ENCODE data around the gene XPO5. TPM values are rescaled to one million over a fixed set of nuclear protein-coding genes. Genes with fewer than 3 reads are reported as not detected.
A peak's percentile ranks its signal among the peaks of the same experiment; 100 is the strongest.

XPO5 gene
- polyA plus RNA-seq, 1 donor from 2014 or later = 28.5 TPM

DNA sequence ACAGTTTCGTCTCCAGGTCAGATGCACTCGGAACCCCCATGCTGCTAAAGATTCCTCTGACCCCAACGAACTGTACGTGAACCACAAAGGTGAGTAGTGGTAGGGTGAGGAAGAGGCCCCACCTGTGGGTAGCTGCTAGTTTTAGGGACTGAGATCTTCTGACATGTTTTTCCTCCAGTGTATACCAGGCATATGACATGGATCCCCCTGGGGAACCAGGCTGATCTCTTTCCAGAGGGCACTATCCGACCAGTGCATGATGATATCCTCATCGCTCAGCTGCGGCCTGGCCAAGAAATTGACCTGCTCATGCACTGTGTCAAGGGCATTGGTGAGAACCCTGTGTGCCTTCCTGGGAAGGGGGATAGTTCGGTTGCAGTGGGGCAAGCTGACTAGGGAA lies 55.7 kb downstream of the XPO5 start:
- Histone ChIP-seq H3F3A (ENCODE audit: insufficient read depth, low read length, poor library complexity, severe bottlenecking) (no peaks in the 10 kb centered on the region), H4K20me1 (ENCODE audit: insufficient read depth) (no peaks in the 10 kb centered on the region), H3K9ac (ENCODE audit: low read length) (no peak overlapping the region), H3K79me2 (replicated peaks; ENCODE audit: insufficient read depth, low read length) (peaks cover 34% of the 10 kb centered on the region), H2AFZ (ENCODE audit: low read depth, low read length) (no peak overlapping the region), H3K36me3 (ENCODE audit: insufficient read depth, low read length) (no peaks in the 10 kb centered on the region), H3K4me2 (ENCODE audit: low read length) (no peak overlapping the region), H3K27ac (ENCODE audit: low read length) (no peak overlapping the region), H3K9me2 (ENCODE audit: insufficient read depth, low read length) (no peaks in the 10 kb centered on the region), H3K9me3 (ENCODE audit: low read length) (no peaks in the 10 kb centered on the region), H3K4me3 (ENCODE audit: low read length) (no peak overlapping the region), H3K27me3 (ENCODE audit: insufficient read depth, low read depth, low read length) (no peaks in the 10 kb centered on the region)
- TF ChIP-seq EZH2 (IDR thresholded peaks at IDR 0.05; ENCODE audit: borderline replicate concordance, insufficient read depth, low read length, poor library complexity, severe bottlenecking) = no peak
- no peak for TF ChIP-seq POLR2AphosphoS5 (IDR thresholded peaks at IDR 0.05)
- no peak for TF ChIP-seq TAF1 (IDR thresholded peaks at IDR 0.05; ENCODE audit: low read depth)
- no peak for TF ChIP-seq MXI1 (conservative IDR thresholded peaks at IDR 0.05; ENCODE audit: poor library complexity, severe bottlenecking)
- no peak for TF ChIP-seq RAD21 (conservative IDR thresholded peaks at IDR 0.05)
- no peak for TF ChIP-seq EP300 (conservative IDR thresholded peaks at IDR 0.05; ENCODE audit: poor library complexity, severe bottlenecking)
- TF ChIP-seq, protein P1, sequence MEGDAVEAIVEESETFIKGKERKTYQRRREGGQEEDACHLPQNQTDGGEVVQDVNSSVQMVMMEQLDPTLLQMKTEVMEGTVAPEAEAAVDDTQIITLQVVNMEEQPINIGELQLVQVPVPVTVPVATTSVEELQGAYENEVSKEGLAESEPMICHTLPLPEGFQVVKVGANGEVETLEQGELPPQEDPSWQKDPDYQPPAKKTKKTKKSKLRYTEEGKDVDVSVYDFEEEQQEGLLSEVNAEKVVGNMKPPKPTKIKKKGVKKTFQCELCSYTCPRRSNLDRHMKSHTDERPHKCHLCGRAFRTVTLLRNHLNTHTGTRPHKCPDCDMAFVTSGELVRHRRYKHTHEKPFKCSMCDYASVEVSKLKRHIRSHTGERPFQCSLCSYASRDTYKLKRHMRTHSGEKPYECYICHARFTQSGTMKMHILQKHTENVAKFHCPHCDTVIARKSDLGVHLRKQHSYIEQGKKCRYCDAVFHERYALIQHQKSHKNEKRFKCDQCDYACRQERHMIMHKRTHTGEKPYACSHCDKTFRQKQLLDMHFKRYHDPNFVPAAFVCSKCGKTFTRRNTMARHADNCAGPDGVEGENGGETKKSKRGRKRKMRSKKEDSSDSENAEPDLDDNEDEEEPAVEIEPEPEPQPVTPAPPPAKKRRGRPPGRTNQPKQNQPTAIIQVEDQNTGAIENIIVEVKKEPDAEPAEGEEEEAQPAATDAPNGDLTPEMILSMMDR (IDR thresholded peaks at IDR 0.05; ENCODE audit: poor library complexity, severe bottlenecking) = no peak
- no peak for TF ChIP-seq SMC3 (conservative IDR thresholded peaks at IDR 0.05; ENCODE audit: poor library complexity)
- TF ChIP-seq, protein P2, sequence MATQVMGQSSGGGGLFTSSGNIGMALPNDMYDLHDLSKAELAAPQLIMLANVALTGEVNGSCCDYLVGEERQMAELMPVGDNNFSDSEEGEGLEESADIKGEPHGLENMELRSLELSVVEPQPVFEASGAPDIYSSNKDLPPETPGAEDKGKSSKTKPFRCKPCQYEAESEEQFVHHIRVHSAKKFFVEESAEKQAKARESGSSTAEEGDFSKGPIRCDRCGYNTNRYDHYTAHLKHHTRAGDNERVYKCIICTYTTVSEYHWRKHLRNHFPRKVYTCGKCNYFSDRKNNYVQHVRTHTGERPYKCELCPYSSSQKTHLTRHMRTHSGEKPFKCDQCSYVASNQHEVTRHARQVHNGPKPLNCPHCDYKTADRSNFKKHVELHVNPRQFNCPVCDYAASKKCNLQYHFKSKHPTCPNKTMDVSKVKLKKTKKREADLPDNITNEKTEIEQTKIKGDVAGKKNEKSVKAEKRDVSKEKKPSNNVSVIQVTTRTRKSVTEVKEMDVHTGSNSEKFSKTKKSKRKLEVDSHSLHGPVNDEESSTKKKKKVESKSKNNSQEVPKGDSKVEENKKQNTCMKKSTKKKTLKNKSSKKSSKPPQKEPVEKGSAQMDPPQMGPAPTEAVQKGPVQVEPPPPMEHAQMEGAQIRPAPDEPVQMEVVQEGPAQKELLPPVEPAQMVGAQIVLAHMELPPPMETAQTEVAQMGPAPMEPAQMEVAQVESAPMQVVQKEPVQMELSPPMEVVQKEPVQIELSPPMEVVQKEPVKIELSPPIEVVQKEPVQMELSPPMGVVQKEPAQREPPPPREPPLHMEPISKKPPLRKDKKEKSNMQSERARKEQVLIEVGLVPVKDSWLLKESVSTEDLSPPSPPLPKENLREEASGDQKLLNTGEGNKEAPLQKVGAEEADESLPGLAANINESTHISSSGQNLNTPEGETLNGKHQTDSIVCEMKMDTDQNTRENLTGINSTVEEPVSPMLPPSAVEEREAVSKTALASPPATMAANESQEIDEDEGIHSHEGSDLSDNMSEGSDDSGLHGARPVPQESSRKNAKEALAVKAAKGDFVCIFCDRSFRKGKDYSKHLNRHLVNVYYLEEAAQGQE (IDR thresholded peaks at IDR 0.05; ENCODE audit: borderline replicate concordance) = no peak

DNA sequence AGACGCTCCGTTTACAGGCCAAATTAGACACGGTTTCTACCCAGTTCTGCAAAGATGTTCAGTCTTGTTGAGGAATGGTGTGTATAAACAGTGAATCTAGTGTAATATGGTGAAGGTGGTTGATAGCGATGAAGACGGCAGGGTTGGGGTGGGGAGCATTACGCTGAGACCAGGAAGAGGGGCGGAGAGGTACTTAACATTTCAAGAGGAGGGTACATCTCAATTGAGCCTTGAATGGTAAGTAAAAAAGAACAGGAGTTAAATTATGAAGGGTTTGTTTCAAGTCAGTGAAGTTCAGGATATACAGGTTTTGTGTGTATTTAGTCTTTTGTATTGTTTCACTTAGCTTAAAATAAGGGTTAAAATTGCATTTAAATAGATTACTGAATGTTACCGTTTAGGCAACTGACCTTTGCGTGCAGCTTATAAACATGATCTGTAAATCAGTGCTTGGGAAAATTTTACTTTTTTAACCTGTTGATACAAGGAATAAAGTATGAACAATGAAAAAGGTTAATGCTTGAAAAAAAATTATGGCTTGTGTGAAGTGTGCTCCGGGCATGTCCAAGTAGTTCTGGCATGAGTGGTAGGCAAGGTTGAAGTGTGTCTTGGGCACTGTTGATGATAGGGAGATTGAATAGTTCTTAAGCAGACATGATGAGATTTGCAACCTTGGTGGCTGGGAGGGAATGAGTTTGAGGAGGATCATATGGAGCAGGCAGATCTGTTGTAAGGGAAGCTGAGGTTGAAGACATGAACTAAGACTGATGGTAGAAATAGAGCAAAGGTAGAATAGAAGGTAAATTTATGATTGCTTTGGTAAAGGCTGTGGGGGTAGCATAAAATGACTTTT lies 58.1 kb downstream of the XPO5 start:
- Histone ChIP-seq H3K79me2 (replicated peaks; ENCODE audit: insufficient read depth, low read length) (peaks cover 44% of the 10 kb centered on the region), H3K4me3 (ENCODE audit: low read length) (peak overlapping the region; percentile 99), H4K20me1 (ENCODE audit: insufficient read depth) (no peaks in the 10 kb centered on the region), H3K27ac (ENCODE audit: low read length) (peak overlapping the region; percentile 95), H3K27me3 (ENCODE audit: insufficient read depth, low read depth, low read length) (no peaks in the 10 kb centered on the region), H3K9me2 (ENCODE audit: insufficient read depth, low read length) (no peaks in the 10 kb centered on the region), H3F3A (ENCODE audit: insufficient read depth, low read length, poor library complexity, severe bottlenecking) (no peaks in the 10 kb centered on the region), H3K36me3 (ENCODE audit: insufficient read depth, low read length) (no peaks in the 10 kb centered on the region), H3K9ac (ENCODE audit: low read length) (peak overlapping the region; percentile 99), H3K4me2 (ENCODE audit: low read length) (peak overlapping the region; percentile 87), H3K9me3 (ENCODE audit: low read length) (no peaks in the 10 kb centered on the region), H2AFZ (ENCODE audit: low read depth, low read length) (peak overlapping the region; percentile 47)
- TF ChIP-seq POLR2AphosphoS5 (IDR thresholded peaks at IDR 0.05) (no peak), EZH2 (IDR thresholded peaks at IDR 0.05; ENCODE audit: borderline replicate concordance, insufficient read depth, low read length, poor library complexity, severe bottlenecking) (no peak), RAD21 (conservative IDR thresholded peaks at IDR 0.05) (no peak), MXI1 (conservative IDR thresholded peaks at IDR 0.05; ENCODE audit: poor library complexity, severe bottlenecking) (no peak), SMC3 (conservative IDR thresholded peaks at IDR 0.05; ENCODE audit: poor library complexity) (no peak), TAF1 (IDR thresholded peaks at IDR 0.05; ENCODE audit: low read depth) (no peak), EP300 (conservative IDR thresholded peaks at IDR 0.05; ENCODE audit: poor library complexity, severe bottlenecking) (no peak)
- TF ChIP-seq, protein P1 (IDR thresholded peaks at IDR 0.05; ENCODE audit: poor library complexity, severe bottlenecking) = no peak
- TF ChIP-seq, protein P2 (IDR thresholded peaks at IDR 0.05; ENCODE audit: borderline replicate concordance) = no peak
